Tibial nerve (tissue), 4 donors: ENCODE measurements around the gene SRRD.

Source experiments
- CTCF ChIP-seq, 5 experiments: fragments of 200-600 bp in 3 of 5; fragments of 450-650 bp in 2 of 5; sonication (generic) in 3 of 5; IDR thresholded peaks; one replicate each; pipeline ENCODE4 v1.5.1; 2016 to 2019; ENCODE audit warnings: antibody characterized with exemption in 5 of 5, mild to moderate bottlenecking in 3 of 5, moderate library complexity in 2 of 5
- EP300 ChIP-seq, 2 donors: sonication (generic); formaldehyde crosslinking; IDR thresholded peaks; one replicate each; pipeline ENCODE4 v1.6.1; 2017; ENCODE audit warnings: antibody characterized with exemption in 2 of 2, mild to moderate bottlenecking in 1 of 2
- POLR2A ChIP-seq, 2 donors: fragments of 450-650 bp; IDR thresholded peaks; one replicate each; pipeline ENCODE4 v1.6.1; 2017; ENCODE audit warnings: antibody characterized with exemption in 2 of 2, mild to moderate bottlenecking in 2 of 2, moderate library complexity in 2 of 2

DNA sequence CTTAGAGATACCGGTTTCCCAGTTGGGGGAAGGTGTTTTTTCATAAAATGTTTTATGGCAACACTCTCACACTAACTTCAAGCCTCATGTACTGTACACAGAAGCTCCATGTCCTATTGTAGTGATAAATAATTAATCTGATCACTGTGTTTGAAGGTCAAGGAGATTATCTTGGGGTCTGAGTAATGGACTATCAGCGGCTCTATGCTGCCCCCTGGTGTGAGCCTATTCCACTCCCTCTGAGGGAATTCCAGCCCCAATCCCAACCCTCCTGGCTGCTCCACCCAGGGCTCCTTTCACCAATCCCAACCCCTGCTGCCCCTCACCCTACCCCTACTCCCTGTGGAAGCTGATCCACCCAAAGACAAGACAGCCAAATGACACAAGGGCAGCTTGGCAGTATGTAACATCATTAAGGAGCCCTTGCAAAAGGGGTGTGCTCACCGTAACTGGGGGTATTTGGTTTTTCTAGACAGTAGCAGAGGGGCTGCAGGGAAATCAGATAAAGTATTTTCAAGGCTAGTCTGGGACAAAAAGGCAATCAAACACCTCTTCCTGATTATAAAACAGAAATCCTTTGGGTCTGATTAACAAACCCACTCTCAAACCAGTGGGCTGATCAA, 22.4 kb upstream of the SRRD start:
- no peak for TF ChIP-seq POLR2A (IDR thresholded peaks at IDR 0.05)
- TF ChIP-seq CTCF (IDR thresholded peaks at IDR 0.05), result peak; percentile 50 to 68 (median 58)
- TF ChIP-seq EP300 (IDR thresholded peaks at IDR 0.05), result no peak
